ENCODE data around the gene DHX40.
A peak's percentile ranks its signal among the peaks of the same experiment; 100 is the strongest.

- no peak for TF ChIP-seq EZH2 (IDR thresholded peaks at IDR 0.05; ENCODE audit: borderline replicate concordance, low read depth, low read length, poor library complexity, severe bottlenecking)
- TF ChIP-seq, protein P1, sequence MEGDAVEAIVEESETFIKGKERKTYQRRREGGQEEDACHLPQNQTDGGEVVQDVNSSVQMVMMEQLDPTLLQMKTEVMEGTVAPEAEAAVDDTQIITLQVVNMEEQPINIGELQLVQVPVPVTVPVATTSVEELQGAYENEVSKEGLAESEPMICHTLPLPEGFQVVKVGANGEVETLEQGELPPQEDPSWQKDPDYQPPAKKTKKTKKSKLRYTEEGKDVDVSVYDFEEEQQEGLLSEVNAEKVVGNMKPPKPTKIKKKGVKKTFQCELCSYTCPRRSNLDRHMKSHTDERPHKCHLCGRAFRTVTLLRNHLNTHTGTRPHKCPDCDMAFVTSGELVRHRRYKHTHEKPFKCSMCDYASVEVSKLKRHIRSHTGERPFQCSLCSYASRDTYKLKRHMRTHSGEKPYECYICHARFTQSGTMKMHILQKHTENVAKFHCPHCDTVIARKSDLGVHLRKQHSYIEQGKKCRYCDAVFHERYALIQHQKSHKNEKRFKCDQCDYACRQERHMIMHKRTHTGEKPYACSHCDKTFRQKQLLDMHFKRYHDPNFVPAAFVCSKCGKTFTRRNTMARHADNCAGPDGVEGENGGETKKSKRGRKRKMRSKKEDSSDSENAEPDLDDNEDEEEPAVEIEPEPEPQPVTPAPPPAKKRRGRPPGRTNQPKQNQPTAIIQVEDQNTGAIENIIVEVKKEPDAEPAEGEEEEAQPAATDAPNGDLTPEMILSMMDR (conservative IDR thresholded peaks at IDR 0.05; ENCODE audit: low read depth, low read length), result peak; percentile 48; the same call in 1 of the 2 replicates
Observed at GRCh38 chr17:59558953-59559352, 6.5 kb upstream of the DHX40 start.

Data from A673 (cell line).